Activated CD4-positive, alpha-beta T cell treated with anti-CD3 and anti-CD28 coated beads, Interleukin-2, amount 50 U/mL, for 24 hours (primary cell): ENCODE data around the gene CDC14B.
"Not testable (repeated sequence)": the region's sequence is repeated elsewhere in the genome, so short reads cannot be mapped to it uniquely, and the experiment has no call there.

Source experiments
- DNase-seq, 2 donors: peaks; one replicate each; pipeline ENCODE4 v3.0.0-alpha.2; 2020; ENCODE audit warnings: low read depth in 1 of 2, low spot score in 1 of 2

Gene CDC14B

GRCh38 chr9:96626912-96627311, 7.3 kb upstream of the CDC14B start:
- no peak for DNase-seq

- DNase-seq = no peak
Measured at GRCh38 chr9:96621618-96622017, 2.0 kb upstream of the CDC14B start.

- no peak for DNase-seq
Measured at GRCh38 chr9:96620832-96621269, 1.2 kb upstream of the CDC14B start.

GRCh38 chr9:96620181-96620514, 505 bp upstream of the CDC14B start:
- DNase-seq = no peak

- no peak for DNase-seq
Measured at GRCh38 chr9:96619124-96619465, 548 bp downstream of the CDC14B start.

GRCh38 chr9:96618209-96619123, 1.2 kb downstream of the CDC14B start:
- no peak for DNase-seq

GRCh38 chr9:96617439-96618185, 2.0 kb downstream of the CDC14B start:
- DNase-seq = no peak

GRCh38 chr9:96616817-96617438, 2.7 kb downstream of the CDC14B start:
- no peak for DNase-seq

- no peak for DNase-seq
Measured at GRCh38 chr9:96615411-96615810, 4.2 kb downstream of the CDC14B start.

GRCh38 chr9:96614664-96615063, 5.0 kb downstream of the CDC14B start:
- not testable (repeated sequence) for DNase-seq

- DNase-seq = no peak
Measured at GRCh38 chr9:96612966-96613589, 6.6 kb downstream of the CDC14B start.

GRCh38 chr9:96612105-96612965, 7.3 kb downstream of the CDC14B start:
- DNase-seq = no peak

GRCh38 chr9:96611302-96611701, 8.3 kb downstream of the CDC14B start:
- DNase-seq = no peak

GRCh38 chr9:96609732-96610131, 9.9 kb downstream of the CDC14B start:
- DNase-seq = no peak

- DNase-seq = no peak
Measured at GRCh38 chr9:96607971-96608370, 11.7 kb downstream of the CDC14B start.

- no peak for DNase-seq
Measured at GRCh38 chr9:96605328-96605727, 14.3 kb downstream of the CDC14B start.

- no peak for DNase-seq
Measured at GRCh38 chr9:96604004-96604319, 15.7 kb downstream of the CDC14B start.

- no peak for DNase-seq
Measured at GRCh38 chr9:96603305-96604003, 16.2 kb downstream of the CDC14B start.

GRCh38 chr9:96599298-96599697, 20.3 kb downstream of the CDC14B start:
- DNase-seq = no peak

- no peak for DNase-seq
Measured at GRCh38 chr9:96596601-96597111, 23.0 kb downstream of the CDC14B start.
